Measurements from ENCODE around the gene PRELID2.
A peak's percentile ranks its signal among the peaks of the same experiment; 100 is the strongest.

Gene PRELID2

DNA sequence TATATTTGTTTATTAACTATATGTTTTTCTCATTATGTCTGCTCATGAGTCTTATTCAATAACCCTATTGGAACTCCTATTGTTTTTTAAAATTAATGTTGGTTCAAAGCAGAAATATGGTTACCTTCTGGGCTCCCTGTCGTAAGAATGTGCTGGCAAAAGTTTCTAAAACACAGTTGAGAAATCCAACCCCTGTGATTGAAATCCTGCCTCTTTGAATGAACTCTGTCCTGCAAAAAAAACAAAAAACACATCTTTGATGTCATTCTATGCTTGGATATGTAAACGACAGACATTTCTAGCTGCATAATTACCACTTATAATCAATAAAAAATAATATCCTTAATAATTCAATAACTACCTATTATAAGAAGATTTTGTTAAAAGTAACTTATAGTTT lies 38.8 kb downstream of the PRELID2 start:
- DNase-seq = no peak
- no peak for TF ChIP-seq POLR2A (IDR thresholded peaks at IDR 0.05; ENCODE audit: low read length)
- TF ChIP-seq GATA1 (IDR thresholded peaks at IDR 0.05; ENCODE audit: low read depth, low read length) = no peak

DNA sequence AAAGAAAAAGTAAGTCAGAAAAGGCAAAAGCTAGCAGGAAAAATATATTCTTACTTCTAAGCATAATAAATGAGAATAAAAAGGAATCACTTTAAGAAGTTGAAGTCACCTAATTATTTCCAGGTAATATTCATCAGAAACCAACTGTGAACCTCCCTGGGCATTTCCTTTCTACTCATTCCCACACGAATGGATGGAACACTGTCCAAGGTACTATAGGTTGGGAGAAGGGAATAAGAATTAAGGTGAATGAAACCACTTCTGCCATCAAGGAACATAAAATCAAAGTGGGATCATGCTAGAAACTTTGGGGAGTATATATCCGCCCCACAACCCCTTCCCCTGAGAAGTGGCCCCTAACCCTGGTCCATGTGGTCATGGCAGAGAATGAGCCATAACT lies 41.6 kb downstream of the PRELID2 start:
- TF ChIP-seq GATA1 (IDR thresholded peaks at IDR 0.05; ENCODE audit: low read depth, low read length) (no peak), POLR2A (IDR thresholded peaks at IDR 0.05; ENCODE audit: low read length) (no peak)
- DNase-seq = no peak

GRCh38 chr5:145792840-145793239 lies 42.3 kb downstream of the PRELID2 start:
- TF ChIP-seq POLR2A (IDR thresholded peaks at IDR 0.05; ENCODE audit: low read length) (no peak), GATA1 (IDR thresholded peaks at IDR 0.05; ENCODE audit: low read depth, low read length) (no peak)
- no peak for DNase-seq

DNA sequence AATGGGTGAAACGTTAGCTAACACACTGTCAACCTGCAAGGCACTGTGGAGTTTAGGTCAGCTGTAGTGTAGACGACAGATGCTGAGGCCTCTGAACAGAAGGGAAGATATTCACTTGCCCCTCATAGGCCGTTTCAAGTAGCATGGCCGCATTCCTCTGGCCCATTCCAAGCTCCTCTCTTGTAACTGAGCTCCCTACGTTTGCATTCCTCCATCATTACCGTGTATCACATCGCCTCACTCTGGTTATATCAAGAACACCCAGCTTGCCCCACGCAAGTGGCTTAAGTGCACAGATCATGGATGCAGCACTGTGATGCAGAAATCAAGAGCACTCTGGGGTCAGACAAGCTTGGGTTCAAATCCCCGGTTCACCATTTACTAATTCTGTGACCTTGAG lies 43.3 kb downstream of the PRELID2 start:
- TF ChIP-seq POLR2A (IDR thresholded peaks at IDR 0.05; ENCODE audit: low read length) (no peak), GATA1 (IDR thresholded peaks at IDR 0.05; ENCODE audit: low read depth, low read length) (no peak)
- no peak for DNase-seq

DNA sequence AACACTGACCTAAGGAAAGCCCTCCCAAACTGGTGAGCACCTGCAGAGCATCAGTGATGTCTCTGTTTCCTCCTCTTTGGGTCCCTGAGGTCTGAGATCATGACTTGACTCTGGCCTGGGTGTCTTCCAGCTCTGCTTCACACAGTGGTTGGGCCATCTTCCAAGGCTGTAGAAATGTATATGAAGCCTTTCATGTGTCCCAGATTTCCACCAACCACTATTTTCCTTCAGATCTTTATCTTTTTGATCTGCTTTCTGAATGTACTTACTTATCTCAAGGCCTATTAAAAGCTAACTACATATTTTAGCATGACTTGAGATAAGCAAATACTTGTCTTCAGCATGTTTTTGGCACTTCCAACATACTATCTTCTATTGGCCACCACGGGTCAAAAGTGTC lies 47.1 kb downstream of the PRELID2 start:
- TF ChIP-seq POLR2A (IDR thresholded peaks at IDR 0.05; ENCODE audit: low read length) = no peak
- no peak for TF ChIP-seq GATA1 (IDR thresholded peaks at IDR 0.05; ENCODE audit: low read depth, low read length)
- DNase-seq = no peak

DNA sequence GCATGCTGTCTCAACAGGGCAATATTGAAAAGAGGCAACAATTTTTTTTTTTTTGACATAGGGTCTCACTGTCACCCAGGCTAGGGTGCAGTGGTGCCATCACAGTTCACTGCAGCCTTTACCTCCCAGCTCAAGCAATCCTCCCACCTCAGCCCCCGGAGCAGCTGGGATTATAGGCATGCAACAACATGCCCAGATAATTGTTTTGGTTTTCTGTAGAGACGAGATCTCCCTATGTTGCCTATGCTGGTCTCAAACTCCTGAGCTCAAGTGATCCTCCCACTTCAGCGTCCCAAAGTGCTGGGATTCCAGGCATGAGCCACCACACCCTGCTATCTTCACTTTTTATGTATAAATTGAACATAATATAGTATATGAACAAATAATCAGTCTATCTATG lies 47.6 kb downstream of the PRELID2 start:
- no peak for DNase-seq
- no peak for TF ChIP-seq GATA1 (IDR thresholded peaks at IDR 0.05; ENCODE audit: low read depth, low read length)
- no peak for TF ChIP-seq POLR2A (IDR thresholded peaks at IDR 0.05; ENCODE audit: low read length)

GRCh38 chr5:145787001-145787400 lies 48.1 kb downstream of the PRELID2 start:
- DNase-seq = no peak
- no peak for TF ChIP-seq GATA1 (IDR thresholded peaks at IDR 0.05; ENCODE audit: low read depth, low read length)
- TF ChIP-seq POLR2A (IDR thresholded peaks at IDR 0.05; ENCODE audit: low read length) = no peak

GRCh38 chr5:145780982-145781381 lies 54.2 kb downstream of the PRELID2 start:
- TF ChIP-seq POLR2A (IDR thresholded peaks at IDR 0.05; ENCODE audit: low read length) = no peak
- no peak for TF ChIP-seq GATA1 (IDR thresholded peaks at IDR 0.05; ENCODE audit: low read depth, low read length)
- no peak for DNase-seq

DNA sequence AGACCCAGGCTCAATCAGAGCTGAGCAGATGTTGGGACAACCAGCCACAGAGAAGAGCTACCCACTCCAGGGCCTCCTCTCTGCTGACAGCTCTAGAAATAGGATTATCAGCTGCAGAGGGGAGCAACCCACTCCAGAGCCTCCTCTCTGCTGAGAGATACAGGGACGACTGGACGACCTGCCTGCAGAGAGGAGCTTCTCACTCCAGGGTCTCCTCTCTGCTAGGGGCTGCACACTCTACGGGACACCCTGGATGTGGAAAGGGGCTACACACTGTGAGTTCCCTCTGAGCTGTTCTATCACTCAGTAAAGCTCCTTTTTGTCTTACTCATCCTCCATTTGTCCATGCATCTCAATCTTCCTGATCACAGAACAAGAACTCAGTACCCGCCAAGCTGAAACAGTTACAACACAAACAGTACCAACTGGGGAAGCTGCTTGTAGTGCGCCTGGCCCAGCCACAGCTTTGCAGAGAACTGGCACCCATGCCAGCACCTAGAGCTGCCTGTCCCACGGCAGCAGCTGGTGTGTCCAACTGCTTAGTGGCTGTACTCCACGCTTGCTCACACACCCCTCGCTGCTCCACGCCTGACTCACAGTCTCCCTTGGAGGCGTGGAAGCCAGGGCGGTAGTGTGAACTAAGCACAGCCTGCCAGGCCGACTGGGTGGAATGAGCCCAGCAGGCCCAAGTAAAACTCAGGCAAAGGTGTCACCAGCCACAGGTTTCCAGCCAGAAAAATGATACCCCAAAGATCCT lies 56.8 kb downstream of the PRELID2 start:
- peak in 1 of 2 experiments; percentile 23 for DNase-seq
- TF ChIP-seq GATA1 (IDR thresholded peaks at IDR 0.05; ENCODE audit: low read depth, low read length) = no peak
- no peak for TF ChIP-seq POLR2A (IDR thresholded peaks at IDR 0.05; ENCODE audit: low read length)

DNA sequence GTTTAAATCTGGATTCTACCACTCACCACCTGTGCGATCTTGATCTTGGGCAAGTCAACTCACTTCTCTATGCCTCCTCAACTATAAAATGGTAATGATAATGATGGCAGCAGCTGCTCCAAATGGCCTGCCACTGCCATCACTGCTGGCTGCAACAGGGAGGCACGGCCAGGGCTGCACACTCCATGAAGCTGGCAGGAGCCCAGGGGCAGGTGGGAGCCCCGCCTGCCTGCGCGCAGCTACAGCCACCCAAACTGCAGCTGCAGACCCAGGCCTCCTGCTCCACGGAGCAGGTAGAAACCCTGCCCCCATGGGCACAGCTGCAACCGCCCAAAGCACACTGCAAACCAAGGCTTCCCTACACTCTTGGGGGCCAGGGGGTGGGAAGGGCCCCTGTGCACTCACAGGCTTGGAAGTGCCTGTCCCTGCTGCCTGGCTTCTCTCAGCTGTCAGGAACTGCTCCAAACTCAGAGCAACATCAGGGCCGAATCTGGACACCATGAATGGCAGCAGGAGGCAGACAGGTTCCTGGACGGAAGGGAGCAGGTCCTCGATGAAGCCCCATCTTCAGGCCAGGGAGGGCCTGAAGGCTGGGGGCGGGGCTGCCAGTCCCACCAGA lies 57.6 kb downstream of the PRELID2 start:
- no peak for TF ChIP-seq GATA1 (IDR thresholded peaks at IDR 0.05; ENCODE audit: low read depth, low read length)
- TF ChIP-seq POLR2A (IDR thresholded peaks at IDR 0.05; ENCODE audit: low read length) = no peak
- DNase-seq = no peak

DNA sequence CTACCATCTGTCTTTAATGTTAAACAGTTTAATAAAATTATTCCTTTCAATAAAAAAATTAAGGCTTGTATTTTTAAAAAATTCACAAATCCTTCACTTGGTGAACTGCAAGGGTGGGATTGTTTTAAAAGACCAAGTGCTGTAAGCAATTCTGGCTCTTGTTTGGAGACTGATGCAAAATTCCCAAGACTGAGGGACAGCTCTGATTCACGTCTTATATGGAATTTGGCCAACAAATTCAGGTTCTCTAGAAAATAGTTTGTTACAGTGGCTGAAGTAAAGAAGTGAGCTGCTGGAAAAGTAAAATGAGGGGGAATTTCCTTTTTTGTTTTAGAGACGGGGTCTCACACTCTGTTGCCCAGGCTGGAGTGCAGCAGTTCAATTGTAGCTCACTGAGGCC lies 58.3 kb downstream of the PRELID2 start:
- DNase-seq = no peak
- no peak for TF ChIP-seq POLR2A (IDR thresholded peaks at IDR 0.05; ENCODE audit: low read length)
- TF ChIP-seq GATA1 (IDR thresholded peaks at IDR 0.05; ENCODE audit: low read depth, low read length) = no peak

DNA sequence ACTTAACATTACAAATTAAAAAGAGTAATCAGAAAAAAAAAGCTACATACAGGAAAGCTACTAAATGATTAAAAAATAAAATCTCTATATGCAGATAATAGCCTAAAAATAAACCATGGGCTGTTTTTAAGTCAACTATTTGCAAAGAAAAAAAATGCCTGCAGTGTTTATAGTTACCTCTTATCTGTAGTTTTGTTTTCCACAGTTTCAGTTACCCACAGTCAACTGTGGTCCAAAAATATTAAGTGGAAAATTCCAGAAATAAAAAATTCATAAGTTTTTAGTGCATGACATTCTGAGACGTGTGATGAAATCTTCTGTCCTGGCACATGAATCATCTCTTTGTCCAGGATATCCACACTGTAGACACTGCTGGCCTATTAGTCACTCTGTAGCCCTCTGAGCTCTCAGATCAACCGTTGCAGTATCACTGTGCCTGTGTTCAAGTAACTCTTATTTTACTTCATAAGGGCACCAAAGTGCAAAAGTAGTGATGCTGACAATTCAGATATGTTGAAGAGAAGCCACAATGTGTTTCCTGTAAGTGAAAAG lies 59.2 kb downstream of the PRELID2 start:
- TF ChIP-seq POLR2A (IDR thresholded peaks at IDR 0.05; ENCODE audit: low read length) (no peak), GATA1 (IDR thresholded peaks at IDR 0.05; ENCODE audit: low read depth, low read length) (no peak)
- DNase-seq = no peak

- no peak for DNase-seq
- TF ChIP-seq POLR2A (IDR thresholded peaks at IDR 0.05; ENCODE audit: low read length) = no peak
- no peak for TF ChIP-seq GATA1 (IDR thresholded peaks at IDR 0.05; ENCODE audit: low read depth, low read length)
These were observed 59.7 kb downstream of the PRELID2 start for GRCh38 chr5:145775411-145775810.

GRCh38 chr5:145774442-145774841 lies 60.7 kb downstream of the PRELID2 start:
- TF ChIP-seq POLR2A (IDR thresholded peaks at IDR 0.05; ENCODE audit: low read length) = no peak
- TF ChIP-seq GATA1 (IDR thresholded peaks at IDR 0.05; ENCODE audit: low read depth, low read length) = no peak
- DNase-seq = no peak

DNA sequence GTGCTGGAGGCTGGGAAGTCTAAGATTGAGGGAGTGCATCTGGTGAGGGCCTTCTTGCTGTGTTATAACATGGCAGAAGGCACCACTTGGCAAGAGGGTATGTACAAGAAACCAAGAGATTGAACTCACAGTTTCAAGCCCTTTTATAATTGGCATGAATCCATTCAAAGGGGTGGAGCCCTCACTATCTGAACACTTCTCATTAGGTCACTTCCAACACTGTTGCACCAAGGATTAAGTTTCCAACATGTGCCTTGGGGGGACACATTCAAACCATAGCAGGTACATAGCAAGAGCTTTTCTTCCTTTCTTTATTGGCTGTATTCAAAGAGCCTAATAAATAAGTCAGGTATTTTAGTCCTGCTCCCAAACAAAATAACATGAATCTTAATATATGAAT lies 62.7 kb downstream of the PRELID2 start:
- DNase-seq = peak; percentile 33 to 35
- TF ChIP-seq GATA1 (IDR thresholded peaks at IDR 0.05; ENCODE audit: low read depth, low read length) (no peak), POLR2A (IDR thresholded peaks at IDR 0.05; ENCODE audit: low read length) (no peak)

Data from erythroblast (primary cell).